Activated T-cell treated with anti-CD3 and anti-CD28 coated beads, Interleukin-2, amount 50 U/mL, for 24 hours (primary cell): Measurements from ENCODE around the gene AP5M1.
"Not testable (repeated sequence)": the region's sequence is repeated elsewhere in the genome, so short reads cannot be mapped to it uniquely, and the experiment has no call there.

Experiments used
- DNase-seq: peaks from one replicate; pipeline ENCODE4 v3.0.0-alpha.2; 2020
- H3K27ac Mint-ChIP-seq: 2 replicates; pipeline ENCODE4 v1.8.0; 2020; ENCODE audit warnings: mild to moderate bottlenecking, mixed read lengths
- H3K27me3 Mint-ChIP-seq: 2 replicates; pipeline ENCODE4 v1.8.0; 2020; ENCODE audit warnings: mixed read lengths
- H3K36me3 Mint-ChIP-seq: 2 replicates; pipeline ENCODE4 v1.8.0; 2020; ENCODE audit warnings: low read depth, mixed read lengths
- H3K4me1 Mint-ChIP-seq: 2 replicates; pipeline ENCODE4 v1.8.0; 2020; ENCODE audit warnings: low read depth, mixed read lengths
- H3K4me3 Mint-ChIP-seq: 2 replicates; pipeline ENCODE4 v1.8.0; 2020; ENCODE audit warnings: mild to moderate bottlenecking, moderate library complexity, mixed read lengths
- H3K9me3 Mint-ChIP-seq: 2 replicates; pipeline ENCODE4 v1.8.0; 2020; ENCODE audit warnings: mixed read lengths

AP5M1 gene

GRCh38 chr14:57317248-57317833 is 48.6 kb downstream of the AP5M1 start:
- peak; percentile 64 for DNase-seq
- Mint-ChIP-seq H3K27me3 (peaks cover 7% of the 10 kb centered on the region), H3K4me3 (no peak overlapping the region), H3K9me3 (peaks cover 4% of the 10 kb centered on the region), H3K4me1 (peaks cover 10% of the 10 kb centered on the region), H3K27ac (no peak overlapping the region), H3K36me3 (no peaks in the 10 kb centered on the region)

- Mint-ChIP-seq H3K27me3 (peaks cover 7% of the 10 kb centered on the region), H3K4me1 (no peaks in the 10 kb centered on the region), H3K36me3 (no peaks in the 10 kb centered on the region), H3K9me3 (no peaks in the 10 kb centered on the region), H3K27ac (no peak overlapping the region), H3K4me3 (no peak overlapping the region)
- no peak for DNase-seq
Measured at GRCh38 chr14:57319636-57320192, 50.9 kb downstream of the AP5M1 start.

GRCh38 chr14:57323721-57324120 is 55.0 kb downstream of the AP5M1 start:
- Mint-ChIP-seq H3K27ac (no peak overlapping the region), H3K9me3 (no peaks in the 10 kb centered on the region), H3K4me1 (no peaks in the 10 kb centered on the region), H3K36me3 (no peaks in the 10 kb centered on the region), H3K4me3 (no peak overlapping the region), H3K27me3 (peaks cover 9% of the 10 kb centered on the region)
- no peak for DNase-seq

GRCh38 chr14:57326253-57326652 is 57.5 kb downstream of the AP5M1 start:
- peaks cover 7% of the 10 kb centered on the region for H3K27me3 Mint-ChIP-seq
- no peaks in the 10 kb centered on the region for H3K9me3 Mint-ChIP-seq
- H3K27ac Mint-ChIP-seq: no peak overlapping the region
- DNase-seq: no peak
- no peaks in the 10 kb centered on the region for H3K4me1 Mint-ChIP-seq
- no peak overlapping the region for H3K4me3 Mint-ChIP-seq
- no peaks in the 10 kb centered on the region for H3K36me3 Mint-ChIP-seq

GRCh38 chr14:57329833-57330232 is 61.1 kb downstream of the AP5M1 start:
- Mint-ChIP-seq H3K4me3 (no peak overlapping the region), H3K36me3 (peaks cover 2% of the 10 kb centered on the region), H3K9me3 (peaks cover 6% of the 10 kb centered on the region), H3K27me3 (peaks cover 2% of the 10 kb centered on the region), H3K4me1 (no peaks in the 10 kb centered on the region), H3K27ac (no peak overlapping the region)
- DNase-seq: no peak

- not testable (repeated sequence) for H3K4me3 Mint-ChIP-seq, H3K27ac Mint-ChIP-seq, H3K27me3 Mint-ChIP-seq, DNase-seq, H3K4me1 Mint-ChIP-seq, H3K36me3 Mint-ChIP-seq
- H3K9me3 Mint-ChIP-seq: peaks cover 23% of the 10 kb centered on the region
Measured at GRCh38 chr14:57332475-57332874, 63.7 kb downstream of the AP5M1 start.

GRCh38 chr14:57333726-57334125 is 65.0 kb downstream of the AP5M1 start:
- peaks cover 23% of the 10 kb centered on the region for H3K9me3 Mint-ChIP-seq
- H3K4me3 Mint-ChIP-seq, H3K4me1 Mint-ChIP-seq: not testable (repeated sequence)

GRCh38 chr14:57343545-57344297 is 75.0 kb downstream of the AP5M1 start:
- not testable (repeated sequence) for H3K4me3 Mint-ChIP-seq, H3K9me3 Mint-ChIP-seq, H3K27ac Mint-ChIP-seq, H3K4me1 Mint-ChIP-seq, H3K36me3 Mint-ChIP-seq, DNase-seq
- H3K27me3 Mint-ChIP-seq: peaks cover 28% of the 10 kb centered on the region

More at GRCh38 chr14:57333726-57334125, 65.0 kb downstream of the AP5M1 start:
- not testable (repeated sequence) for H3K36me3 Mint-ChIP-seq, H3K27ac Mint-ChIP-seq, H3K27me3 Mint-ChIP-seq, DNase-seq

- no peak for DNase-seq
- H3K9me3 Mint-ChIP-seq: peaks cover 2% of the 10 kb centered on the region
- H3K27me3 Mint-ChIP-seq: peaks cover 35% of the 10 kb centered on the region
- H3K36me3 Mint-ChIP-seq: no peaks in the 10 kb centered on the region
- no peak overlapping the region for H3K27ac Mint-ChIP-seq
- H3K4me1 Mint-ChIP-seq: no peaks in the 10 kb centered on the region
- no peak overlapping the region for H3K4me3 Mint-ChIP-seq
Measured at GRCh38 chr14:57345106-57345505, 76.3 kb downstream of the AP5M1 start.

GRCh38 chr14:57346741-57347140 is 78.0 kb downstream of the AP5M1 start:
- H3K27me3 Mint-ChIP-seq: peaks cover 37% of the 10 kb centered on the region

More at GRCh38 chr14:57346741-57347140, 78.0 kb downstream of the AP5M1 start:
- Mint-ChIP-seq H3K9me3 (peaks cover 2% of the 10 kb centered on the region), H3K27ac (no peak overlapping the region), H3K36me3 (no peaks in the 10 kb centered on the region), H3K4me3 (no peak overlapping the region), H3K4me1 (no peaks in the 10 kb centered on the region)
- DNase-seq: no peak
